Muscle of leg (tissue), 11 donors: ENCODE measurements around the gene CATSPERZ. TPM values are rescaled to one million over a fixed set of nuclear protein-coding genes. Genes with fewer than 3 reads are reported as not detected.

ENCODE experiments used
- DNase-seq: peaks from one replicate; pipeline ENCODE4 v3.0.0; 2013
- H3K27ac ChIP-seq: one replicate; pipeline ENCODE4 v1.5.1; 2013; ENCODE audit warnings: mild to moderate bottlenecking, low read length, control low read depth
- H3K27me3 ChIP-seq: one replicate; pipeline ENCODE4 v1.6.1; 2013; ENCODE audit warnings: low read length; ENCODE audit not compliant: control insufficient read depth, insufficient read depth
- H3K36me3 ChIP-seq: one replicate; pipeline ENCODE4 v1.6.1; 2013; ENCODE audit warnings: low read length; ENCODE audit not compliant: control insufficient read depth, insufficient read depth
- H3K4me1 ChIP-seq: one replicate; pipeline ENCODE4 v1.6.1; 2013; ENCODE audit warnings: low read length; ENCODE audit not compliant: control insufficient read depth, insufficient read depth
- H3K4me3 ChIP-seq: one replicate; pipeline ENCODE4 v1.5.1; 2013; ENCODE audit warnings: low read length, control low read depth
- H3K9me3 ChIP-seq: replicated peaks from 2 replicates; pipeline ENCODE4 v1.6.1; 2013; ENCODE audit warnings: low read depth, low read length; ENCODE audit not compliant: control insufficient read depth
- WGBS: methylation state at CpG from one replicate; pipeline ENCODE4 v1.1.5; 2013; ENCODE audit warnings: missing lambda C conversion rate; ENCODE audit not compliant: insufficient coverage; 5-methylcytosine and 5-hydroxymethylcytosine counted together
- polyA plus RNA-seq, 8 donors: library from polyadenylated mRNA; unstranded; fragments of 120-200 nt; gene quantifications; one replicate each; pipeline versions ENCODE4 v1.2.1 to v1.2.3, GENCODE V29; 2013; ENCODE audit warnings: inconsistent platforms in 1 of 8, low replicate concordance in 1 of 8; ENCODE audit not compliant: insufficient read length in 8 of 8, insufficient read depth in 1 of 8
- total RNA-seq: library from RNA; stranded (reverse); fragments of 120-200 nt; gene quantifications from one replicate; pipeline ENCODE4 v1.2.4, GENCODE V29; 2013

Gene CATSPERZ
- total and polyA plus RNA-seq, 9 donors = 0.14 TPM; not detected in 8

DNA sequence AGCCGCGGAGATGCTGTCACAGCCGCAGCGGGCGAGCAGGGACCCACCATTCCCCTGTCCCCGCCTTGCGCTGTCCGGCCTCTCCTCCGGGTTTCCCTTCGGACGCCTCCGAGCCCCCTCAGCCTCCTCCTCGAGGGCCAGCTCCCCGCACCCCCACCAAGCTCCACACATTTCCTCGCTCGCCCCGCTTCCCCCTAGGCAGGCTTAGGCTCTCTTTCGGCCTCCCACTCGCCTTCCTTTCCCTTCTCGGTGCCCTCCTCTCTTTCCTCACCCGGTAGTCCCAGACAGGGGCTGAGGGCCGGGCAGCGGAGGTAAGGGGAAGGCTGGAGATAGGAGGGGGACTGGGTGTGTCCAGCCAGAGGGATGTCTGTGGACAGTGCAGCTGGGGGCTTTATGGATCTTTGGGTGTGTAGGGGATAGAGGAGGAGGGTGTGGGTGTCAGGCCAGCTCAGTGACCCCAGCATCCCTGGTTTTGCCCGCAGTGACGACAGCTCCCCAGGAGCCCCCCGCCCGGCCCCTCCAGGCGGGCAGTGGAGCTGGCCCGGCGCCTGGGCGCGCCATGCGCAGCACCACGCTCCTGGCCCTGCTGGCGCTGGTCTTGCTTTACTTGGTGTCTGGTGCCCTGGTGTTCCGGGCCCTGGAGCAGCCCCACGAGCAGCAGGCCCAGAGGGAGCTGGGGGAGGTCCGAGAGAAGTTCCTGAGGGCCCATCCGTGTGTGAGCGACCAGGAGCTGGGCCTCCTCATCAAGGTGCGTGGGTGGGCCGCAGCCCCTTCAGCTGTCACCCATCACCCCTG is 7.5 kb upstream of the CATSPERZ start:
- DNase-seq = no peak
- WGBS = 24% methylated on average over 34 of the region's 42 CpGs

GRCh38 chr11:64294774-64295173 is 5.4 kb upstream of the CATSPERZ start:
- no peaks in the 10 kb centered on the region for H3K36me3 ChIP-seq
- peaks cover 97% of the 10 kb centered on the region for H3K27me3 ChIP-seq
- H3K9me3 ChIP-seq = no peaks in the 10 kb centered on the region
- H3K4me3 ChIP-seq = no peak overlapping the region
- peaks cover 18% of the 10 kb centered on the region for H3K4me1 ChIP-seq
- WGBS = 60% methylated on average over 1 of the region's 3 CpGs
- DNase-seq = no peak
- no peak overlapping the region for H3K27ac ChIP-seq

More for the DNA sequence above, 7.5 kb upstream of the CATSPERZ start:
- peaks cover 9% of the 10 kb centered on the region for H3K4me1 ChIP-seq
- H3K4me3 ChIP-seq = no peak overlapping the region
- H3K9me3 ChIP-seq = no peaks in the 10 kb centered on the region
- no peak overlapping the region for H3K27ac ChIP-seq
- peaks cover 7% of the 10 kb centered on the region for H3K36me3 ChIP-seq
- peaks cover 81% of the 10 kb centered on the region for H3K27me3 ChIP-seq

GRCh38 chr11:64295760-64296159 is 4.4 kb upstream of the CATSPERZ start:
- Histone ChIP-seq H3K36me3 (no peaks in the 10 kb centered on the region), H3K4me1 (peaks cover 28% of the 10 kb centered on the region), H3K4me3 (no peak overlapping the region), H3K27me3 (peaks cover 97% of the 10 kb centered on the region), H3K27ac (no peak overlapping the region), H3K9me3 (no peaks in the 10 kb centered on the region)
- no CpG with 5 or more reads among the region's 4 CpGs for WGBS
- DNase-seq = no peak

- H3K36me3 ChIP-seq = no peaks in the 10 kb centered on the region
- no peaks in the 10 kb centered on the region for H3K9me3 ChIP-seq
- peaks cover 27% of the 10 kb centered on the region for H3K4me1 ChIP-seq
- H3K27ac ChIP-seq = no peak overlapping the region
- DNase-seq = no peak
- peaks cover 97% of the 10 kb centered on the region for H3K27me3 ChIP-seq
- no peak overlapping the region for H3K4me3 ChIP-seq
- 0% methylated on average over 1 of the region's 1 CpG for WGBS
Observed at GRCh38 chr11:64296236-64296635, 3.9 kb upstream of the CATSPERZ start.

DNA sequence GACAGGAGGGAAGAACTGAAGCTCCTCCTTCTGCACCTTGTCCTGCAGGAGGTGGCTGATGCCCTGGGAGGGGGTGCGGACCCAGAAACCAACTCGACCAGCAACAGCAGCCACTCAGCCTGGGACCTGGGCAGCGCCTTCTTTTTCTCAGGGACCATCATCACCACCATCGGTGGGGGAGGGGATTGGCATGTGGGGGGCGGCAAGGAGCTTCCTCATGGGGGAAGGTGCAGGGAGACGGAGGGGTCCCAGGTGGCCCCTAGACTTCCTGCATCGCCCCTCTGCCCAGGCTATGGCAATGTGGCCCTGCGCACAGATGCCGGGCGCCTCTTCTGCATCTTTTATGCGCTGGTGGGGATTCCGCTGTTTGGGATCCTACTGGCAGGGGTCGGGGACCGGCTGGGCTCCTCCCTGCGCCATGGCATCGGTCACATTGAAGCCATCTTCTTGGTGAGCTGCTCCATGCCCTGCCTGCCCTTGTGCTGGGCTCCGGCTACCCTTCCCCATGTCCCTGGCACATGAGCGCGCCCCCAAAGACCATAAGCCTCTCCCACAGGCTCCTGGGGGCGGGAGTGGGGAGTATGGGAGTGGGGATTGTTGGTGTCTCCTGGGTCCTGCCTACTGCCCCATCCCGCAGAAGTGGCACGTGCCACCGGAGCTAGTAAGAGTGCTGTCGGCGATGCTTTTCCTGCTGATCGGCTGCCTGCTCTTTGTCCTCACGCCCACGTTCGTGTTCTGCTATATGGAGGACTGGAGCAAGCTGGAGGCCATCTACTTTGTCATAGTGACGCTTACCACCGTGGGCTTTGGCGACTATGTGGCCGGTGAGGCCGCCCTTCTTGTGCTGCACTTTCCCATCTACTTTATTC is 3.1 kb upstream of the CATSPERZ start:
- no peak overlapping the region for H3K4me3 ChIP-seq
- H3K27ac ChIP-seq = no peak overlapping the region
- no peak for DNase-seq
- WGBS = 3% methylated on average over 25 of the region's 34 CpGs
- H3K36me3 ChIP-seq = no peaks in the 10 kb centered on the region
- no peaks in the 10 kb centered on the region for H3K9me3 ChIP-seq
- H3K4me1 ChIP-seq = peaks cover 26% of the 10 kb centered on the region
- H3K27me3 ChIP-seq = peaks cover 100% of the 10 kb centered on the region

DNA sequence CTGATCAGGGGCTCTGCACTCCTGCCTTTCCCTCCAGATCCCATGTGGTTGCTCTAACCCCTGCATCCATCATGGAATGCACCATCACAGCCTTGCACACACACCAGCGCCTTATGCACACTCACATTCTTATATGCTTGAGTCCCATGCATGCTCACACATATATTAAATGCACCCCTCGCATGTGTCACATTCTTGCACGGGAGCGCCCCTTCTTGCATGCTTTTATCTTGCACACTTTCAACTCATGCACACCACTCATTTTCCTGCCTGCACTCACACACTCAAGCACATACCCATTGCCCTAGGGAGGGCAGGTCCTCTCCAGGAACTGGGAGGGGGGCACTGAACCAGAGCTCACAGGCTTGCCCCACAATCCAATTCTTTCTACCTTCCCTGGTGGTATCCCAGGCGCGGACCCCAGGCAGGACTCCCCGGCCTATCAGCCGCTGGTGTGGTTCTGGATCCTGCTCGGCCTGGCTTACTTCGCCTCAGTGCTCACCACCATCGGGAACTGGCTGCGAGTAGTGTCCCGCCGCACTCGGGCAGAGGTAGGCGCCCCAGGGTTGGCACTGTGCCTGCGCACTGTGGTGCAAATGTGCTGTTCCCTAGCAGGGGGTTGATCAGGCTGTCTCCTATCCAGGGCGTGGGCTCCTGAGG is 2.3 kb upstream of the CATSPERZ start:
- H3K27me3 ChIP-seq = peaks cover 94% of the 10 kb centered on the region
- H3K4me1 ChIP-seq = peaks cover 20% of the 10 kb centered on the region
- no peak overlapping the region for H3K27ac ChIP-seq
- no peak for DNase-seq
- H3K4me3 ChIP-seq = no peak overlapping the region
- WGBS = 28% methylated on average over 17 of the region's 18 CpGs
- no peaks in the 10 kb centered on the region for H3K36me3 ChIP-seq
- H3K9me3 ChIP-seq = no peaks in the 10 kb centered on the region

- Histone ChIP-seq H3K4me3 (no peak overlapping the region), H3K9me3 (no peaks in the 10 kb centered on the region), H3K36me3 (no peaks in the 10 kb centered on the region), H3K27me3 (peaks cover 80% of the 10 kb centered on the region), H3K4me1 (peaks cover 24% of the 10 kb centered on the region), H3K27ac (no peak overlapping the region)
- 2% methylated on average over 52 of the region's 60 CpGs for WGBS
- DNase-seq = peak; percentile 69
Observed at GRCh38 chr11:64298966-64299846, 952 bp upstream of the CATSPERZ start.

- H3K9me3 ChIP-seq = no peaks in the 10 kb centered on the region
- H3K27me3 ChIP-seq = peaks cover 39% of the 10 kb centered on the region
- no peak overlapping the region for H3K4me3 ChIP-seq
- 82% methylated on average over 3 of the region's 13 CpGs for WGBS
- H3K4me1 ChIP-seq = peaks cover 40% of the 10 kb centered on the region
- H3K36me3 ChIP-seq = peaks cover 4% of the 10 kb centered on the region
- DNase-seq = no peak
- H3K27ac ChIP-seq = no peak overlapping the region
Observed at GRCh38 chr11:64303109-64304031, 3.2 kb downstream of the CATSPERZ start.

GRCh38 chr11:64304032-64304315 is 3.8 kb downstream of the CATSPERZ start:
- Histone ChIP-seq H3K36me3 (peaks cover 4% of the 10 kb centered on the region), H3K27me3 (peaks cover 33% of the 10 kb centered on the region), H3K9me3 (no peaks in the 10 kb centered on the region), H3K4me1 (peaks cover 39% of the 10 kb centered on the region), H3K27ac (peak overlapping the region; percentile 96), H3K4me3 (peak overlapping the region; percentile 57)
- WGBS = 47% methylated on average over 3 of the region's 5 CpGs
- no peak for DNase-seq
